Fibroblast of the conjunctiva (primary cell): Measurements from ENCODE around the gene COL24A1.
"Not testable (repeated sequence)": the region's sequence is repeated elsewhere in the genome, so short reads cannot be mapped to it uniquely, and the experiment has no call there.

Experiments
- DNase-seq: peaks from one replicate; pipeline ENCODE4 v3.0.0-alpha.2; 2010; ENCODE audit warnings: low read depth

COL24A1 gene

DNA sequence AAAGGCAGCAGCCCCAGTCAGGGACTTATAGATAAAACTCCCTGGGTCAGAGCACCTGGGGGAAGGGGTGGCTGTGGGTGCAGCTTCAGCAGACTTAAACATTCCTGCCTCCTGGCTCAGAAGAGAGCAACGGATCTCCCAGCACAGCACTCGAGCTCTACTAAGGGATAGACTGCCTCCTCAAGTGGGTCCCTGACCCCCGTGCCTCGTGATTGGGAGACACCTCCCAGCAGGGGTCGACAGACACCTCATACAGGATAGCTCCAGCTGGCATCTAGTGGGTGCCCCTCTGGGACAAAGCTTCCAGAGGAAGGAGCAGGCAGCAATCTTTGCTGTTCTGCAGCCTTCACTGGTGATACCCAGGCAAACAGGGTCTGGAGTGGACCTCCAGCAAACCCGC, 84.1 kb downstream of the COL24A1 start:
- DNase-seq, result not testable (repeated sequence)

DNA sequence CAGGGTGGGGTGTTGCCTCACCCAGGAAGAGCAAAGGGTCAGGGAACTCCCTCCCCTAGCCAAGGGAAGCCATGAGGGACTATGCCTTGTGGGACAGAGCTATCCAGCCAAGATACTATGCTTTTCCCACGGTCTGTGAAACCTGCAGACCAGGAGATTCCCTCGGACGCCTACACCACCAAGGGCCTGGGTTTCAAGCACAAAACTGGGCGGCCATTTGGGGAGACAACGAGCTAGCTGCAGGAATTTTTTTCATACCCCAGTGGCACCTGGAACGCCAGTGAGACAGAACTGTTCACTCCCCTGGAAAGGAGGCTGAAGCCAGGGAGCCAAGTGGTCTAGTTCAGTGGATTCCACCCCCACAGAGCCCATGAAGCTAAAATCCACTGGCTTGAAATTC, 84.7 kb downstream of the COL24A1 start:
- DNase-seq, result not testable (repeated sequence)

DNA sequence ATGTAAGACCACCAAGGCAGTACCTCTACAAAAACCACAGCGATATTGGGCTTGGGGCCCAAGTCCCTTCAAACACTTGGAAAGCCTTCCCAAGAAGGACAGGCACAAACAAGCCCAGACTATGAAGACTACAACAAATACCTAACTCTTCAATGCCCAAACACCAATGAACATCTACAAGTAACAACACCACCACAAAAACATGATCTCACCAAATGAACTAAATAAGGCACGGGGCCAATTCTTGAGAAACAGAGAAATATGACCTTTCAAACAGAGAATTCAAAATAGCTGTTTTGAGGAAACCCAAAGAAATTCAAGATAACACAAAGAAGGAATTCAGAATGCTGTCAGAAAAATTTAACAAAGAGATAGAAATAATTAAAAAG, 86.8 kb downstream of the COL24A1 start:
- DNase-seq, result no peak

DNA sequence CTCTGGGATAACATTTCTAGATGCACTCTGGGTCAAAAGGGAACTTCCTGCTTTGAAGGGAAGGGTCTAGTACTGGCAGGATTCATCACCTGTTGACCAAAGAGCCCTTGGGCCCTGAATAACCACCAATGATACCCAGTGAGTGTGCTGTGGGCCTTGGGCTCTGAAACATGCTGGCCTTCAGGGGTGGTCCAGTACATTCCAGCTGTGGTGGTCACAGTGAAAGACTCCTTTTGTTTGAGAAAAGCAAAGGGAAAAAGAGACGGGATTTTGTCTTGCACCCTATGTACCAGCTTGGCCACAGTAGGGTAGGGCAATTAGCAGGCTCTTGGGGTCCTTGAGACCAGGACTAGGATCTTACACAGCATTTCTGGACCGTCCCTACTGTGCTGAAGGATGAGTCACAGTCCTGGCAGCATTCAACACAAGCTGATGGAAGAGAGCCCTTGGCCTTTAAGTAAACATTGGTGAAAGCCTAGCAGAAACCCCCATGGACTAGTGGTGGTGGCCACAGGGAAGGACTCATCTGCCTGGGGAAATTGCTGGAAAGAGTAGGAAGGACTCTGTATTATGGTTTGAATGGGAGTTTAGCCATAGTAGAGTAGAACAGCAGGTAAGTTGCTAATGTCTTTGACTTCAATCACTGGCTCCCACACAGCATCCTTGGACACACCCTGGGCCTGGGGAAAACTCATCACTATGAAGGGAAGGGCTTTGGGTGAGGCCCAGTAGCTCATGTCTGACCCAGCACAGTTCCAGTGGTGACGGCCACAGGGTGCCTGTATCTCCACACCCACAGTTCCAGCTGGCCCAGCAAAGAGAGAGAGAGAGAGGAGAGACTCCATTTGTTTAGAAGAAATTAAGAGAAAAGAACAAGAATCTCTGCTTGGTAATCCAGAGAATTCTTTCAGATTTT, 87.5 kb downstream of the COL24A1 start:
- DNase-seq, result no peak

DNA sequence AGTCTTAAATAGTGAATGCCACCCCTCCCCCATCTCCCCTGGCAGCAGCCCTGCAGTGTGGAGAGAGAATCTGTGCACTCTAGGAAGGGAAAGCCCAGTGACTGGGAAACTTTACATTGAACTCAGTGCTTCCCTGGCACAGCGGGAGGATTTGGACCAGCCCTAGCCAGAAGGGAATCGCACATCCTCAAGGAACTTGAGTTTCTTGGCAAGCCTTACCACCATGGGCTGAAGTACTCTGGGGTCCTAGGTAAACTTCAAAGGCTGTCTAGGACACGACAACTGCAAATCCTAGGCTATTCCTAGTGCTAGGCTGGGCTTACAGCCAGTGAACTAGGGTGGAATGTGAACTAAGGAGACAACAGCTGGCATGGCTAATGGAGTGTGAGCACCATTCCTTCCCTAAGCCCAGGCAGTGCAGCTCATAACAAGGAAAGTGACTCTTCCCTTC, 88.3 kb downstream of the COL24A1 start:
- DNase-seq, result no peak

DNA sequence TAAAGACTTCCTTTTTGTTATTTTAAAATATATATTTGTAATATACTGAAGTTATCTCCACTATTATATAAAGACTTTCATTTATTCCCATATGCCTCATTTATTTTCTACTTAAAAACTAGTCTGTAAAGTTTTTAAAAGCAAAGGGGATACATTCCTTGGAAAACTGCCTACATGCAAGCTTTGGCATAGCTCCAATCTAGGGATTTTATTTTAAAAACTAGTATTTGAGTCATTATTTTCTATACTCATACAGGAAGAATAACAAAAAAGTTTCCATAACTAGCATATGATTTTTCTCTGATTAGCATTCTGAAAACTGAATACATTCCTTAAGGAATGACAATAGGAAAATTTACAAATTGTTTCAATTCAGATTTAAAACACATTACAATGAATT, 88.9 kb downstream of the COL24A1 start:
- DNase-seq, result no peak

DNA sequence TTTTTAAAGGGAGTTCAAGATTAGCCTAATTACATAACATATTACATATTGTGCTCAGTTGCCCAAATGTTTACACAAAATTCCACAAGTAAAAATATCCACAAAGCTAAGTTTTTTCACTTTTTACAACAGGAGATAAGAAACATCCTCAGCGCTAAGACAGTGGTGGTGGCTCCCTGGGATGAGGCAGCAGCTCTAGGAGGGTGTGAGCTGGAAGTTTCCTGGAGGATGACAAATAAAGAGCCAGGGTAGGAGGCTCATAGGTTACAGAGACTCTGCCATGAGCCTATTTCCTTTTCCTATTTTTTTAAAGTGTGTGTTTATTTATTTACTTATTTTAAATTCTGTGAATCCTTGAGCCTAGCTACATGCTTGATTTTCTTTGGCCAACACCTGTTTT, 91.7 kb downstream of the COL24A1 start:
- no peak for DNase-seq

DNA sequence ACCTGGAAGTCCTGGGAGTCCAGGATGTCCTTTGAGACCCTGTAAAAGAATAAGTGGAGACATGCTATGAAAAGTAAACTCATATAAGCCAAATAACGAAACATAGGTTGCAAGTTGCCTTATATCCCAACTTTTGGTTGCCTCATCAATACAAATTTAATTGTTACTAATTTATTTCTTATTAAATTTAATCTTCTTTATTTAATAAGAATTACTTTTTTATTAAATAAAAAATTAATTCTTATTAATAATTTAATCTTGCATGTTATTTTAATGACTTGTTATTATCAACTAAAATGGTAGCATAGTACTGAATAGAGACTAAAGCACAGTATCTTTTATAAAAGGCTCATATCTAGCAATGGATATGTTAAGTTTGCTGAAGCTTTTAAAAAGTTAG, 92.9 kb downstream of the COL24A1 start:
- no peak for DNase-seq

DNA sequence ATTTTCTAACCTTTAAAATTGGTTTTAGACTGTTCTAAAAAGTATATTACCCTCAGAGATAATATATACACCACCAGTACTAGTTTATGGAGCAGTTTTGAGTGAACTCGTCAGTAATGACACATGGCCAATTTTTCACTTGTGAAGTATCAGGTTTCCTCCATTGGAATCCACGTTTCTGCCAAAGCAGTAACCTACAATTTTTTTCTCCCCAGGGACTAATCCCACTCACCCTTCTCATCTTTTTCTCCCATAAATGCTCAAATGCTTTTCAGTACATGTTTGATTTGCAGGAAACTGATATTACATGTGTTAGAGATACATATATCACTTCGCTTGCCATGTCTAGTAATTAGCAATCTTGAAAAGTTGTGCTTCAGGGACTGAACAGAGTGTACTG, 94.1 kb downstream of the COL24A1 start:
- no peak for DNase-seq

DNA sequence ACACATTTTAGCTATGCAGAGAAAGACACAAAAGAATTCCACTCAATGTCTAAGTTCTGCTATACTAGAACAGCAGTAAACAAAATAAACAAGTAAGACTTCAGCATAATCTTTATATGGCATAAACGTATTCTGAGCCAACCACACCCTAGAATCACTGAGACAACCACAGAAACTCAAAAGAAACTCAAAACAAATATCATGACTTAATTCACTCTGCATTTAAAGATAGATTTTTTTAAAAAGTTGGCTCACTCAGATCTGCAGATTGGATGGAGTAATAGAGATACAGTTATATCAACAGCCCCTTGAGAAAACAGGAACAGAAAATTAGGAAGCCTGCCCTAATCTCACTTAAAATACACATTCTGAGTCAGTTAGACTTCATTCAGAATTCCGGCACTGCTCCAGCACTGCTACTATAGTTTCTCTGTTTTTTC, 95.0 kb downstream of the COL24A1 start:
- no peak for DNase-seq

DNA sequence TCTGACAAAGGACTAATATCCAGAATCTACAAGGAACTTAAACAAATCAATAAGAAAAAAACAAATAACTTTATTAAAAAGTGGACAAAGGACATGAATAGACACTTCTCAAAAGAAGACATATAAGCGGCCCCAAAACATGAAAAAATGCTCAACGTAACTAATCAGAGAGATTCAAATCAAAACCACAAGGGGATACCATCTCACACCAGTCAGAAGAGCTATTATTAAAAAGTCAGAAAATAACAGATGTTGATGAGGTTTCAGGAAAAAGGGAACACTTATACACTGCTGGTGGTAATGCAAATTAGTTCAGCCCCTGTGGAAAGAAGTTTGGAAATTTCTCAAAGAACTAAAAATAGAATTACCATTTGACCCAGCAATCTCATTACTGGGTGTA, 102.2 kb downstream of the COL24A1 start:
- no peak for DNase-seq

DNA sequence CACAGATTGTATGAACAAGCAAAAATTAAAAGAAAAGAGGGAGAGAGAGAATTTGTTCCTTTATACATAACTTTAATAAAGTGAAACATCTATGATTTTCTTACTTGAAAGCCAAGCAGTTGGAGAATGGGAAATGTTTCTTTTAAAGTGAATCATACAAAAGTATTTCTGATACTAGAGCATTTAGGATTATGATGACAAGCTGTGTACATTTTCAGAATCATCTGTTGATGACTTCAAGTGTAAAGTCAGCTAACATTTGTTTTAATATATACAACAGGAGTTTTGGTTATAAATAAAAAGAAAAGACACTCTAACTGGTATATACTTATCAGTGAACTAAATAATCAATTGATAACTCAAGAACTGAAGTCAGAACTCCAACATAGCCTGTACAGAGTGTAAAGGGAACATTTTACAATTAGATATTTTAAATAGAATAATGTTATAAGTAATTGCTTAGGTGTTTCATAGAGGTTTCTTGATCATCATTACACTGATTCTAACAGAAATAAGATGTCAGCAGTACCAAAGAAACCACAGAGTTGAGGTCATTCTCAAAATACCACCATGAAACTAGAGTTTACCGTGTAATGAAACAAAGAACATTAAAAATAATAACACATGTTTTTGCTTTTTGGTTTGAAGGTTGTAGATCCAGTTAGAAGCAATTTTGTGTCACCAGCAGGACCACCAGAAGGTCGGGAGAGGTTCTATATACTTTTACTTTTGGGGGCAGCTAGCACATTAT, 103.4 kb downstream of the COL24A1 start:
- no peak for DNase-seq

DNA sequence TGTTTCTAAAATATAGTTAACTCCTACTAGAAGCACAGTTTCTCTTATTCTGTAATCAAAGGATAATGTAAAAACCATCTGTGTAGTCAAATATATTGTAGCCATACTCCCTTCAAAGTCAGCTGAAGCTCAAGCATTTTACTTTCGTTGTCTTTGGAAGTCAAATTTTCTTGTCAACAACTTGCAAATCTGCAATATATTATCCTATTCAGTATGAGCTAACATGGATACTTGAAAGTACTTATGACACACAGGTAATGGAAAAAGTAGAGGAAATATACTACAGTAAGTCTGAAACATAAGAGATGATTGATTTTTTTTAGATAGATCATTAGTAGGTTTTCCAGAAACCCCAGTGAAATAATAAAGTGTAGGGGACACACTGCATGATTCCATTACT, 121.5 kb downstream of the COL24A1 start:
- DNase-seq, result no peak

DNA sequence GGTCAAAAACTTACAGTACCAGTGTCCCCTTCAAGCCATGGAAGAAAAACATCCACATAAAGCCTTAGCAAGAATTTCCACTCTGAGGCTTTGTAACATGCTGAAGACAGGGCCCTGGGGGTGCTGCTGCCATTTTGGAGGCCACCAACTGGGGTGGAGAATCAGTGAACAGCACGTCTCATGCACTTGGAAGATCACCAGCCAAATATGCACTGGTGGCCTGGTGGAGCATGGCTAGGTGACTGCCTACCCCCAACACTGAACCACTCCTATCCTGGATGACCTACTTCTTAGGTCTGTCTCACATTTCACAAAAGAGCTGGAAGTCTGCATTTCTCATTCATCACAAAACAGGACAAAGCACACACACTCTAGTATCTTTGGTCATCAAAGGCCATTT, 126.4 kb downstream of the COL24A1 start:
- DNase-seq, result no peak

DNA sequence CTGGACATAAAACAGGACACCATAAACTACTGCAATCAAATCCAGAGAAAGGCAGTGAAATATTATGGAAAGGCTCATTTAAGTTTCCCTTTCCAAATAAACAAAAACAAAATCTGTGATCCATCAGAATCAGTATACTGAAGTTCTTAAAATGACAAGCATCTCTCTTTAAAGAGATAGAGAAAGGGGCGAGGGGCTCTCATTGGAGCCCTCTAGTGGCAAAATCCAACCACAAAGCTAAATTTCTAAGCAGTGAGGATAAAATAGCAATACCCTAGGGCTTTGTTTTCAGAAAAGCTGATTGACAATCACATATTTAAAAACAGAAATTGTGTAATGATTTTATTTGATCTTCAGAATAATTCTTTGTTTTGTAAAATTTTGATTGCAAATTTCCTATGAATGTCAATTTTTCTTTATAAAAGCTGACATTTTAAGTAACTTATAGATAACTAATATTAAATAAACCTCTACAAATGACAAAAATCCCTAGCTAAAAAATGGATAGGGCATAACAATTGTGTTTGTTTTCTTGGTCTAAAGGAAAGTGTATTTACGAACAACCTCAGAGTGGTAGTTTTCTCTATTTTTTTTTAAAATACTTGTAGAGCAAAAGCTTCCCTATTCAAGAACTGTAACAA, 138.2 kb downstream of the COL24A1 start:
- DNase-seq, result no peak

DNA sequence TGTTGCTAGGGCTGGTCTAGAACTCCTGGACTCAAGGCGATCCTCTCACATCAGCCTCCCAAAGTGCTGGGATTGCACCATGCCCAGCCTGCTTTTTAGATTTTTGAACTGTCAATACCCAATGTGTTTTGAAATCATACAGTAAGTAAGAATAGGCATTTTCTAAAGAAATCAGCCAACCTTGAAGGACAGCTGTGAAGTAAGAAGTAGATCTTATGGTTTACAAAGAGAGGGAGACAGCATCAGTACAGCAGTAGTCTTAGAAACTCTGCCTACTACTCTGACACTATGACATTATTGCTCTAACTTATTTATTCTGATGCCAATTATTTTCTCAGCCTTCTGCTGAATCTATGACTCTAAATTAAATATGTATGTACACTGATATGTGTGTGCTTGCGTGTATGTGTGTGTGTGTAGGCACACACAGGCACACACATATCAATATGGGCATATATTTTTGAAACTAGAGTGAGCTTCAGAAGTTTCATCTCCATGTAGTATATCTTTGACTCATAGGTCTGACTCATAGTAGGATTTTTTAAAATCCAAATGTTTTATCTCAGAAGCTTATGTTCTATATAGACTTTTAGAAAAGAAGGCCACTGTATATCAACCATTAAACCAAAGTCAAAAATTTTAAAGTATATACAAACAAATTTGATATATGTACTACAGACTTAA, 140.4 kb downstream of the COL24A1 start:
- DNase-seq, result no peak

DNA sequence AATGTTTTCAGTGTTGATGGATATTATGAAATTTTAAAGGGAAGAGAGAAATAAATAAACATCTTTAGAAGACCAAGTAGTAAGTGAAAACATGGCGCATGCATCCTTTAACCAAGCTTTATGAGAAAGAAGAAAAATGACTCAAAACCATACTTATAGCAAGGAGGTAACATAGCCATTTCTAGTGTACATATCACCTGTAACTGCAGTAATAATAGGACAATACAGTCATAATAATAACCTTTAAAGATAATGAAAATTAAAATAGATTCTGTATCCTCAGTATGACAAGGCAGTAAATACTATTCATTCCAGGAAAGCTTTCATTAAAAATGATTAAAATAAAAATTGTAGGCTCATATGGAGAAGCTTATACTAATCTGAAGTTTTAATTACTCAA, 141.2 kb downstream of the COL24A1 start:
- no peak for DNase-seq

DNA sequence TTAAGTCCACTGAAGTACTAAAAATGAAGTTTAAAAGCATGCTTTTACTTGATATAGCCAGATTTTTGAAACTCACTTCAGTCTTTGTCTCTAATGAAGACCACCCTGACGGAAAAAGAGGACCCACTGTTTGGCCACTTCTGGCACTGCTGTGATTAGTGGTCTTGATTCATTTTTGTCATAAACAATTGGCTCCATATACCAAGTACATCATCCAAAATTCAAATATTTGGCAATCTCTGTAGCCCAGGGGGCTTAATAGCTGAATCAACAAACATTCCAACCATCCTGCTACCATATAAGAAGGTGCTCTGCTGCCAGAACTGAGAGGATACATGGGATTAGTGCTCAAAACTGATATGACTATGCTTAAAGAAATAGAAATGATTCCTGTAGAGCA, 156.0 kb downstream of the COL24A1 start:
- no peak for DNase-seq

DNA sequence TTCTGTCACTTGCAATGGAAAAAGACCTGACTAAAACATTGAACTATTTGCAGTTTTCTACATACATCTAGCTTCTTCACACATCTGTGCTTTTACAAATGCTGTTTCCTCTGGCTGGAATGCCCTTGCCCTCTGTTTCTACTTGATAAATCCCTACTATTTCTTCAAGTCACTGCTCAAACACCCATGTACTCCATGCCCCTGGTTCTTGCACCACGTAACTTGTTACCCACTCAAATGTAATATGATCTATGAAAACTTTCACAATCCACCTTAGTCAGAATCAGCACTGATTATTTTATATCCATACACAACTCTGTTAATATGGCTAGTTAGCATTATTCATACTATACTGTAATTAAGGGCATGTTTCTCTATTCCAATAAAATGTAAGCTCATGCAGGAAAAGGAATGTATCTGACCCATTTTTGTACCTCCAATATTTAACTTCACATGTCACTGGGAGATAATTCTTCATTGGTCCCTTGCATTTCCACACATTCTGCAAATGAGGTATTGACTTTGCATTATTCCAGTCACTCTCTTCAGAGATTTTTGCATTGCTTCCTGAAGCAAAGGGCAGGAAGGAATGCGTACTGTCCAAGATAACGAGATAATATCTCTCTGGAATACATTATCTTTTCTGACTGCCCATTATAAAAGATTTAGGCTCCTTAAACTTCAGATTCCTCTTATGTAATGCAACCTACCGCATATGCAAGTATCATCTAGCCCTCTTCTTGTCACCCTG, 158.3 kb downstream of the COL24A1 start:
- no peak for DNase-seq

DNA sequence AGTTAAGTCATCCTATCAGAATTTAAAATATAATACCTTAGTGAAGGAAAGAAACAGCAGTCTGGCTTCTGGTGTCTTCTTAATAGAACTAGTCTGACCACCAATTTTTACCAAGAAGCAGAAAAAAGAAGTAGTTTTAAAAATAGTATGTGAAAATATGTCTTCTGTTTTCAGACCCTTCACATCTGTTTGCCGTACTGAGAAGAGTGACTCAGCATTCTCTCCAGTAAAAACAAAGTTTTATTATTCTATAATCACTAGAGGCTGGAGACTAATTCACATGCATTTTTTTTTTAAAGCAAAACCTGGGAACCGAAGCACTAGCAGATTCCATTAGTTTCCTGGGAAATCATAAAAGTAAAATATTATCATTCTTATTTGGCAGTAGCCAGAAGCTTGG, 163.8 kb downstream of the COL24A1 start:
- DNase-seq, result peak; percentile 34

DNA sequence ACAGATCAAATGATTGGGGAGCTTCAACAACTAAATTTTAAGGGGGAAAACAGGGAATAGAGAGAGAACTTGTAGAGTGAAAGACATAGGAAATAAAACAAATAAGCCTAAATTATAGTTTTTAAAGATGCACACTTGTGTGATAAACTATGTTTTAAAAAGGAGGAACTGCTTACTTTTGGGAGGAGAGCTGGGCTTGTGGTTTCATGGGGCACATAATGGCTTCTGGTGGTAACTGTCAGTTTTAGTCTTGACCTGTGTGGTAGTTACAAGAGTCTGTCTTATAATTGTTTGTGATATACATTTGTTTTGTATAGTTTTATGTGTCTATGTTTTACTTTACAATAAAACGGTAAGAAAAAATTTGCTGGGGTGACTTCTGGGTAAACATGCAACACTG, 165.3 kb downstream of the COL24A1 start:
- no peak for DNase-seq
